MM.1S (cell line): ENCODE data around the gene PLCB1.

Experiments
- DNase-seq: peaks from one replicate; pipeline ENCODE4 v3.0.0-alpha.2; 2015
- H2AFZ ChIP-seq: fragments of 300-600 bp; sonication (generic); 2 replicates; pipeline ENCODE4 v1.6.0; 2016; ENCODE audit warnings: antibody characterized with exemption, low read length
- H3F3A ChIP-seq: fragments of 300-600 bp; sonication (generic); 2 replicates; pipeline ENCODE4 v1.6.1; 2016; ENCODE audit warnings: mild to moderate bottlenecking, antibody characterized with exemption, low read length, moderate library complexity, mixed read lengths; ENCODE audit not compliant: insufficient read depth
- H3K27ac ChIP-seq: fragments of 300-600 bp; sonication (generic); 2 replicates; pipeline ENCODE4 v1.5.1; 2016; ENCODE audit warnings: mild to moderate bottlenecking, low read length
- H3K27me3 ChIP-seq: fragments of 300-600 bp; sonication (generic); replicated peaks from 2 replicates; pipeline ENCODE4 v1.6.0; 2016; ENCODE audit warnings: low read length; ENCODE audit not compliant: insufficient read depth
- H3K36me3 ChIP-seq: fragments of 300-600 bp; sonication (generic); replicated peaks from 2 replicates; pipeline ENCODE4 v1.6.1; 2016; ENCODE audit warnings: mild to moderate bottlenecking, low read length, mixed read lengths; ENCODE audit not compliant: insufficient read depth
- H3K4me1 ChIP-seq: fragments of 300-600 bp; sonication (generic); 2 replicates; pipeline ENCODE4 v1.6.1; 2016; ENCODE audit warnings: low read length, mixed read lengths
- H3K4me2 ChIP-seq: fragments of 300-600 bp; sonication (generic); 2 replicates; pipeline ENCODE4 v1.6.0; 2016; ENCODE audit warnings: low read depth, low read length
- H3K4me3 ChIP-seq: fragments of 300-600 bp; sonication (generic); 2 replicates; pipeline ENCODE4 v1.5.1; 2016; ENCODE audit warnings: low read length, mixed read lengths
- H3K79me2 ChIP-seq: fragments of 300-600 bp; sonication (generic); 2 replicates; pipeline ENCODE4 v1.6.1; 2016; ENCODE audit warnings: mixed run types, low read length, mixed read lengths
- H3K9ac ChIP-seq: fragments of 300-600 bp; sonication (generic); 2 replicates; pipeline ENCODE4 v1.6.1; 2016; ENCODE audit warnings: low read length, mixed read lengths
- H3K9me2 ChIP-seq: fragments of 300-600 bp; sonication (generic); replicated peaks from 2 replicates; pipeline ENCODE4 v1.6.1; 2016; ENCODE audit warnings: mild to moderate bottlenecking, low read length, mixed read lengths; ENCODE audit not compliant: insufficient read depth
- H3K9me3 ChIP-seq: fragments of 300-600 bp; sonication (generic); replicated peaks from 2 replicates; pipeline ENCODE4 v1.6.1; 2016; ENCODE audit warnings: mild to moderate bottlenecking, low read length, mixed read lengths; ENCODE audit not compliant: insufficient read depth
- H4K20me1 ChIP-seq: fragments of 300-600 bp; sonication (generic); 2 replicates; pipeline ENCODE4 v1.6.1; 2016; ENCODE audit warnings: mild to moderate bottlenecking, low read length, moderate library complexity, mixed read lengths; ENCODE audit not compliant: insufficient read depth
- CTCF ChIP-seq: fragments of 300-600 bp; sonication (generic); IDR thresholded peaks from 2 replicates; pipeline ENCODE4 v1.5.1; 2016; ENCODE audit warnings: antibody characterized with exemption, low read length, mixed read lengths
- EZH2 ChIP-seq: fragments of 300-600 bp; sonication (generic); optimal IDR thresholded peaks from 2 replicates; pipeline ENCODE3; 2017; ENCODE audit warnings: low read depth, mild to moderate bottlenecking, antibody characterized with exemption, low read length, mixed read lengths
- EZH2phosphoT487 ChIP-seq: fragments of 300-600 bp; sonication (generic); IDR thresholded peaks from 2 replicates; pipeline ENCODE4 v1.6.1; 2018; ENCODE audit warnings: antibody characterized with exemption, low read length

The PLCB1 gene

GRCh38 chr20:8117636-8118035, 14.4 kb upstream of the PLCB1 start:
- Histone ChIP-seq H3K4me3 (no peak overlapping the region), H3K27me3 (no peaks in the 10 kb centered on the region), H3K9me2 (no peaks in the 10 kb centered on the region), H2AFZ (no peak overlapping the region), H3K9me3 (no peaks in the 10 kb centered on the region), H3K4me2 (no peak overlapping the region), H3K4me1 (no peaks in the 10 kb centered on the region), H3K27ac (no peak overlapping the region), H3F3A (no peaks in the 10 kb centered on the region), H3K36me3 (no peaks in the 10 kb centered on the region), H3K9ac (no peak overlapping the region), H4K20me1 (no peaks in the 10 kb centered on the region), H3K79me2 (0 out of 2 replicates have a peak, but pooled peaks cover 14% of the 10 kb centered on the region)
- no peak for TF ChIP-seq CTCF
- no peak for TF ChIP-seq EZH2phosphoT487
- TF ChIP-seq EZH2: no peak
- DNase-seq: no peak

GRCh38 chr20:8118039-8118438, 14.0 kb upstream of the PLCB1 start:
- H3K4me1 ChIP-seq: no peaks in the 10 kb centered on the region
- H3K4me3 ChIP-seq: no peak overlapping the region
- H3K9me3 ChIP-seq: no peaks in the 10 kb centered on the region
- no peak overlapping the region for H3K27ac ChIP-seq
- no peaks in the 10 kb centered on the region for H4K20me1 ChIP-seq
- DNase-seq: no peak
- no peaks in the 10 kb centered on the region for H3K27me3 ChIP-seq
- no peaks in the 10 kb centered on the region for H3F3A ChIP-seq
- no peaks in the 10 kb centered on the region for H3K36me3 ChIP-seq
- no peaks in the 10 kb centered on the region for H3K9me2 ChIP-seq
- H2AFZ ChIP-seq: no peak overlapping the region
- no peak overlapping the region for H3K4me2 ChIP-seq
- TF ChIP-seq CTCF (no peak), EZH2phosphoT487 (no peak), EZH2 (no peak)
- no peak overlapping the region for H3K9ac ChIP-seq
- 0 out of 2 replicates have a peak, but pooled peaks cover 14% of the 10 kb centered on the region for H3K79me2 ChIP-seq

- Histone ChIP-seq H3K36me3 (no peaks in the 10 kb centered on the region), H4K20me1 (no peaks in the 10 kb centered on the region), H2AFZ (no peak overlapping the region), H3K4me2 (no peak overlapping the region), H3K9me3 (no peaks in the 10 kb centered on the region), H3K27me3 (no peaks in the 10 kb centered on the region), H3K9ac (no peak overlapping the region), H3K4me3 (no peak overlapping the region), H3K4me1 (no peaks in the 10 kb centered on the region), H3K27ac (no peak overlapping the region), H3K9me2 (no peaks in the 10 kb centered on the region), H3K79me2 (0 out of 2 replicates have a peak, but pooled peaks cover 14% of the 10 kb centered on the region), H3F3A (no peaks in the 10 kb centered on the region)
- DNase-seq: no peak
- TF ChIP-seq EZH2 (no peak), EZH2phosphoT487 (no peak), CTCF (no peak)
Observed at GRCh38 chr20:8118760-8119159, 13.3 kb upstream of the PLCB1 start.
